ENCODE measurements around the gene ABCC4.

ABCC4 gene

DNA sequence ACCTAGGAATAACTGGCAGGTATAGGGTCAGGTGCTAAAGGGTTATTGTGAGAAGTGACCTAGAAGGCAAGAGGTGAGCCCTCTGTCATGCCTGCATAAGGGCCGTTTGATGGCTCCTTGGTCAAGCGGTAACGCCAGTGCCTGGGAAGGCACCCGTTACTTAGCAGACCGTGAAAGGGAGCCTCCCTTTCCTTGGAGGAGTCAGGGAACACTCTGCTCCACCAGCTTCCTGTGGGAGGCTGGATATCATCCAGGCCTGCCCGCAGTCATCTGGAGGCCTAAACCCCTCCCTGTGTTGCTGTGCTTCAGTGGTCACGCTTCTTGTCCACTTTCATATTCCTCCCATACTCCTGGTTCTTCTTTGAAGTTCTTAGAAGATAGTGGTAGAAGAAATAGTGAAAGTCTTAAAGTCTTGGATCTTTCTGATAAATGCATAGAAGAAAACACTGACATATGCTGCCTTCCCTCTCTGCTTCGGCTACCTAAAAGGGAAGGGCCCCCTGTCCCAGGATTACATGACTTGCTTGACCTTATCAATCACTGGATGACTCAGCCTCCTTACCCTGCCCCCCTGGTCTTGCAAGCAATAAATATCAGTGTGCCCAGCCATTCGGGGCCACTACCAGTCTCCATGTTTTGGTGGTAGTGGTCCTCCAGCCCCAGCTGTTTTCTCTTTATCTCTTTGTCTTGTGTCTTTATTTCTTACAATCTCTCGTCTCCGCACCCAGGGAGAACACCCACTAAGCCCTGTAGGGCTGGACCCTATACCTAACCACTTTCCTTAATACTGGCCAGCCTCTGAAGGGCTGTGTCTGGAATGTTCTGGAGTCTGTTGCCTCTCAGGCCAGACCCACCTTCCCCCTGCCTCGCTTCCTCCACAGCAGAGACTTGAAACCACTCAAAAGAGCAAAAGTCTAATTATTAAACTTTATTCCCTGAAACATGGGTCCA, 16.1 kb upstream of the ABCC4 start:
- FAIRE-seq: no peak
- DNase-seq (ENCODE audit: insufficient read length, low spot score): no peak

DNA sequence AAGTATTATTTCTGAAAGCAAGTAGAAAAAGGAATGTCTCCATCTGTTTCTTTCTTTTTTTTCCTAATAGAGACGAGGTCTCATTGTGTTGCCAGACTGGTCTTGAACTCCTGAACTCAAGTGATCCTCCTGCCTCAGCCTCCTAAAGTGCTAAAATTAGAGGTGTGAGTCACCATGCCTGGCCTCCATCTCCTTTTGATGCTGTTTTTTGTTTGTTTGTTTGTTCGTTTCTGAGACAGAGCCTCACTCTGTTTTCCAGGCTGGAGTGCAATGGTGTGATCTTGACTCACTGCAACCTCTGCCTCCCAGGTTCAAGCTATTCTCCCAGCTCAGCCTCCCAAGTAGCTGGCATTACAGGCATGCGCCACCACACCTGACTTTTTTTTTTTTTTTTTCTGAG, 14.5 kb upstream of the ABCC4 start:
- DNase-seq (ENCODE audit: insufficient read length, low spot score): no peak
- TF ChIP-seq, protein P1, sequence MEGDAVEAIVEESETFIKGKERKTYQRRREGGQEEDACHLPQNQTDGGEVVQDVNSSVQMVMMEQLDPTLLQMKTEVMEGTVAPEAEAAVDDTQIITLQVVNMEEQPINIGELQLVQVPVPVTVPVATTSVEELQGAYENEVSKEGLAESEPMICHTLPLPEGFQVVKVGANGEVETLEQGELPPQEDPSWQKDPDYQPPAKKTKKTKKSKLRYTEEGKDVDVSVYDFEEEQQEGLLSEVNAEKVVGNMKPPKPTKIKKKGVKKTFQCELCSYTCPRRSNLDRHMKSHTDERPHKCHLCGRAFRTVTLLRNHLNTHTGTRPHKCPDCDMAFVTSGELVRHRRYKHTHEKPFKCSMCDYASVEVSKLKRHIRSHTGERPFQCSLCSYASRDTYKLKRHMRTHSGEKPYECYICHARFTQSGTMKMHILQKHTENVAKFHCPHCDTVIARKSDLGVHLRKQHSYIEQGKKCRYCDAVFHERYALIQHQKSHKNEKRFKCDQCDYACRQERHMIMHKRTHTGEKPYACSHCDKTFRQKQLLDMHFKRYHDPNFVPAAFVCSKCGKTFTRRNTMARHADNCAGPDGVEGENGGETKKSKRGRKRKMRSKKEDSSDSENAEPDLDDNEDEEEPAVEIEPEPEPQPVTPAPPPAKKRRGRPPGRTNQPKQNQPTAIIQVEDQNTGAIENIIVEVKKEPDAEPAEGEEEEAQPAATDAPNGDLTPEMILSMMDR (IDR thresholded peaks at IDR 0.05; ENCODE audit: insufficient read depth, missing control alignments): no peak
- no peak for FAIRE-seq

More for the DNA sequence above, 16.1 kb upstream of the ABCC4 start:
- TF ChIP-seq, protein P1 (IDR thresholded peaks at IDR 0.05; ENCODE audit: insufficient read depth, missing control alignments): no peak

DNA sequence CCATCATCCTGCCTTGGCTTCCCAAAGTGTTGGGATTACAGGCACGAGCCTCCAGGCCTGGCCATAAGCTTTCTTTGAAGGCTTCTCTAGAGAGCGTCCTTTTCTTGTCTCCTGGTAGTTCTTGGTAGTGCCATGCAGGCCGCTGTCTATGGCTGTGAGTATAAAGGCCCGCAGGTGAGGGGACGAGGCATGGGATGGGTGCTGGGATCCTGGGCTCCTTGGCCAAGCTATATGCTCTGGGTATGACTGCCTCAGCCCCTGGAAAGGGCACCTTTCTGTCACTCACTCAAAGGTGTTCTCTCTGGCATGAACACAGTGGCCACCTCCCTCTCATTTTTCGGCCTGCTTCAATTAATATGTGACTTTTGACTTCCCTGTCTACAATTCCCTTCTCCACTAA, 6.3 kb upstream of the ABCC4 start:
- FAIRE-seq: no peak
- DNase-seq (ENCODE audit: insufficient read length, low spot score): no peak
- TF ChIP-seq, protein P1 (IDR thresholded peaks at IDR 0.05; ENCODE audit: insufficient read depth, missing control alignments): no peak

DNA sequence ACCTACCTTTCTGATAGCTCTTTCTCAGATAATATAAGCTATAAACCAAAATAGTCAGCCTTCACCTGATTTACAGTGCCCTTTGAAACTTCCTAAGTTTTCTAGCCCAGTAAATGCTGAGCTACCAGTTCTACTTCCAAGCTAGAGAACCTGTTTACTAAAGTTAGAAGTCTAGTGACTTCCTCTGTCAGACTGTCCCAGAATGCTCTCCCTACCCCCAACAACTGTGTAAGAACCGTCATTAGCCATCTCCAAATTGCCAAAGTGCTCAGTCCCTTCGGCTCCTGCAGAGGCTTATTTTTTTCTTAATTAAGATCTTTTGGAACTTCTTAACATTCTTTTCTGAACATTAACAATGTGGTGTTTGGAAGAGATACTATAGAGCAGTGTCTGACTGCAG, 3.2 kb upstream of the ABCC4 start:
- FAIRE-seq (no peak), DNase-seq (ENCODE audit: insufficient read length, low spot score) (no peak)
- TF ChIP-seq, protein P1 (IDR thresholded peaks at IDR 0.05; ENCODE audit: insufficient read depth, missing control alignments): no peak

DNA sequence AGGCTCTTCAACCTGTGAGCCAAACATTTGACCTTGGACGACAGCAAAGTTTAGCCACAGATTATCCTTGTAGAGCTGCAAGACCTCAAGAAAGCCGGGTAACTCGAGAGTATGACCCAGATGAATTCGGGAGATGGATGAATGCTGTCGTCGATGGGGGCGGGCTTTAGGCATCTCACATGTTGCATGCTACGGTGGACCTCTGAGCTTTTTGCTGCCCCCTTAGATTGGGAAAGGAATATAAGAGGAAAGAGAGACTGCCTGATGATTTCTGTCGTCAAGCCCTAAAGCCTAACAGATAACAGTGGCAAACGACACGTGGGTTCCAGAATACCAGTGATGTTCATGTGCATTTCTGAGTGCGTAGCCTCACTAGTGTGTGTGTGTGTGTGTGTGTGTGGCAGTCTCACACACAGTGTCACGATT, 730 bp upstream of the ABCC4 start:
- FAIRE-seq (no peak), DNase-seq (ENCODE audit: insufficient read length, low spot score) (no peak)
- TF ChIP-seq, protein P1 (IDR thresholded peaks at IDR 0.05; ENCODE audit: insufficient read depth, missing control alignments): no peak

DNA sequence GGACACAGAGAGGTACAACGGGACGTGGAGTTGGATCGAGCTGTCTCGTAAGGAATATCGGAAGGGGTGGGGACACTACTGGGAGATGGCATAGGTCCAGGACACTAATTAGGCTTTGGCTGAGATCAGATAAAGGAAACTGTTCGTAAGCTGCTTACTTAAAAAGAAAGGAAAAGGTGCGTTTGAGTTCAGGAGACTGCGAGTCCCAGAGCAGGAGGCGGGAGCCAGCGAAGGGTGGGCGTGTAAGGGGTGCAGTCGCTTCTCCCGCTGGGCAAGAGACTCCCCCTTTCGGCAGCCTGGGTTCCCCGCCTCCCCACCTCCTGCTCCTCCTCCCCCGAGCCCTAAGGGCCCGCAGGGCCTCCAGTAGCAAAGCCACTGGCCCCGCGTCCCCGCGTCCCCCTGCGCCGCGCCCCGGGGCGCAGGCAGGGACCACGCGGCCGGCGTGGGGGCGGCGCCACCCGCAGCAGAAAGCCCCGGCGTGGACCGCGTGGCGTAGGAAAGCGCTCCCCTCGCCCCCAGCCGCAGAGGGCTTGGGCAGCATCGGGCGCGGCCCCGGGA, 547 bp downstream of the ABCC4 start:
- TF ChIP-seq, protein P1 (IDR thresholded peaks at IDR 0.05; ENCODE audit: insufficient read depth, missing control alignments): no peak
- DNase-seq (ENCODE audit: insufficient read length, low spot score) (peak; percentile 37), FAIRE-seq (no peak)
